ENCODE data around the gene LARGE1. TPM values are rescaled to one million over a fixed set of nuclear protein-coding genes. Genes with fewer than 3 reads are reported as not detected.

LARGE1 gene
- total RNA-seq, 1 experiment from 2014 or later: 1.3 TPM

DNA sequence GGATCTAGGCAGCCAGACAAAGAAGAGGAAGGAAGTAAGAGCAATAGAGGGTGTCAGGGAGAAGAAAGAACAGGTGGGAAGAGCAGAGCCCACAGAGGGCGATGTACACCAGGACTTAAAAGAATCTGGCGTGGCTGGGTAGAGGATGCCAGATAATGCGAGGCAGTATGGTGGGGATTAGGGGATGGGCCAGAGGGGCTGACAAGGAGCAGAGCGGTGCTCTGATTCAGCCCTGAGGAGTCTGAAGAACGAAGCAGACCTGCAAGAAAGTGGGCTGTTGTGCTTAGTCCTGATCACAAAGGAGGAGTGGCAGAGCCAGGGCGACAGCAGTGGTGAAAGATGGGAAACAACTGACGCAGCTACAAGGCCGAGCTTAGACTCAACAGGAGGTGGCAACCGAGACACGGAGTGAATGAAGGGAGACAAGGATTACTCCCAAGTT is 163.7 kb downstream of the LARGE1 start:
- intact Hi-C loops (cut with micrococcal nuclease): no loop called here
- POLR2A ChIA-PET (ENCODE audit: unreplicated experiment): no interaction called here
- DNase-seq: no peak
- CTCF ChIA-PET: no interaction called here
- no peak overlapping the region for H3K27ac ChIP-seq (ENCODE audit: low read length)
- H3K79me2 ChIP-seq (ENCODE audit: low read length): no peaks in the 10 kb centered on the region
- H3K4me2 ChIP-seq (ENCODE audit: low read length): no peak overlapping the region
- no peaks in the 10 kb centered on the region for H3K9me2 ChIP-seq (replicated peaks; ENCODE audit: low read length)
- no peaks in the 10 kb centered on the region for H3K4me1 ChIP-seq (ENCODE audit: insufficient read depth, low read length)
- H3K9me3 ChIP-seq (ENCODE audit: low read length): 0 out of 2 replicates have a peak, but pooled peaks cover 3% of the 10 kb centered on the region
- H3K27me3 ChIP-seq (ENCODE audit: low read length): no peaks in the 10 kb centered on the region
- no peaks in the 10 kb centered on the region for H4K20me1 ChIP-seq (ENCODE audit: low read length)
- ATAC-seq: no peak
- BruUV-seq (replicated peaks): no TSS peak
- TF ChIP-seq, protein P1, sequence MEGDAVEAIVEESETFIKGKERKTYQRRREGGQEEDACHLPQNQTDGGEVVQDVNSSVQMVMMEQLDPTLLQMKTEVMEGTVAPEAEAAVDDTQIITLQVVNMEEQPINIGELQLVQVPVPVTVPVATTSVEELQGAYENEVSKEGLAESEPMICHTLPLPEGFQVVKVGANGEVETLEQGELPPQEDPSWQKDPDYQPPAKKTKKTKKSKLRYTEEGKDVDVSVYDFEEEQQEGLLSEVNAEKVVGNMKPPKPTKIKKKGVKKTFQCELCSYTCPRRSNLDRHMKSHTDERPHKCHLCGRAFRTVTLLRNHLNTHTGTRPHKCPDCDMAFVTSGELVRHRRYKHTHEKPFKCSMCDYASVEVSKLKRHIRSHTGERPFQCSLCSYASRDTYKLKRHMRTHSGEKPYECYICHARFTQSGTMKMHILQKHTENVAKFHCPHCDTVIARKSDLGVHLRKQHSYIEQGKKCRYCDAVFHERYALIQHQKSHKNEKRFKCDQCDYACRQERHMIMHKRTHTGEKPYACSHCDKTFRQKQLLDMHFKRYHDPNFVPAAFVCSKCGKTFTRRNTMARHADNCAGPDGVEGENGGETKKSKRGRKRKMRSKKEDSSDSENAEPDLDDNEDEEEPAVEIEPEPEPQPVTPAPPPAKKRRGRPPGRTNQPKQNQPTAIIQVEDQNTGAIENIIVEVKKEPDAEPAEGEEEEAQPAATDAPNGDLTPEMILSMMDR (conservative IDR thresholded peaks at IDR 0.05; ENCODE audit: low read depth, low read length): no peak
- TF ChIP-seq EZH2phosphoT487 (IDR thresholded peaks at IDR 0.05; ENCODE audit: borderline replicate concordance, low read length): no peak
- no peak for TF ChIP-seq EZH2 (IDR thresholded peaks at IDR 0.05; ENCODE audit: low read length, unreplicated experiment)
- no peak overlapping the region for H3K9ac ChIP-seq (ENCODE audit: low read length)
- H3K4me3 ChIP-seq (ENCODE audit: low read length): no peak overlapping the region
- no peaks in the 10 kb centered on the region for H3F3A ChIP-seq (ENCODE audit: low read length, unreplicated experiment)
- H2AFZ ChIP-seq (ENCODE audit: low read length): no peak overlapping the region
- H3K36me3 ChIP-seq (ENCODE audit: low read depth, low read length): no peaks in the 10 kb centered on the region

DNA sequence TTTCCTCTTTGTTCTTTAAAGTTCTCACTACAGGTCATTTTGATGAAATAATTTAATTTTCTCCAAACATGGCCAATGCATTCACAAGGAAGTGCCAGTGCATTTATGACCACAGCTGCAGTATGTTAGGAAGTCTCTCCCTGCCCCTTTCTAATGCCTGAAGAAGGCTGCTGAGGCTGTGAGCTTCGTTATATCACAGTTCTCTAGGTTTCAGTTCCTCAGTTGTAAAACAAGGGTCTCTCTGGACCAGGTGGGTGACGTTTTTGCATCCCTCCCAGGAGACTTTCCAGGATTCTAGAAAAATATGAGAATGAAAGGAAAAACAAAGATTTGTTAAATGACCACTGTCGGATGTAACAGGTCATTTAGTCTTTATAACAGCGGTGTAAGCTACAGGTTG is 171.6 kb downstream of the LARGE1 start:
- no peak overlapping the region for H3K4me3 ChIP-seq (ENCODE audit: low read length)
- H3K27ac ChIP-seq (ENCODE audit: low read length): no peak overlapping the region
- H2AFZ ChIP-seq (ENCODE audit: low read length): no peak overlapping the region
- no peaks in the 10 kb centered on the region for H3K27me3 ChIP-seq (ENCODE audit: low read length)
- H4K20me1 ChIP-seq (ENCODE audit: low read length): no peaks in the 10 kb centered on the region
- ChIA-PET POLR2A (ENCODE audit: unreplicated experiment) (no interaction called here), CTCF (no interaction called here)
- 0 out of 2 replicates have a peak, but pooled peaks cover 3% of the 10 kb centered on the region for H3K9me3 ChIP-seq (ENCODE audit: low read length)
- no TSS peak for BruUV-seq (replicated peaks)
- ATAC-seq (no peak), DNase-seq (no peak)
- H3K36me3 ChIP-seq (ENCODE audit: low read depth, low read length): no peaks in the 10 kb centered on the region
- no peaks in the 10 kb centered on the region for H3K79me2 ChIP-seq (ENCODE audit: low read length)
- no peak overlapping the region for H3K9ac ChIP-seq (ENCODE audit: low read length)
- H3K9me2 ChIP-seq (replicated peaks; ENCODE audit: low read length): no peaks in the 10 kb centered on the region
- no peaks in the 10 kb centered on the region for H3F3A ChIP-seq (ENCODE audit: low read length, unreplicated experiment)
- TF ChIP-seq EZH2 (IDR thresholded peaks at IDR 0.05; ENCODE audit: low read length, unreplicated experiment) (no peak), EZH2phosphoT487 (IDR thresholded peaks at IDR 0.05; ENCODE audit: borderline replicate concordance, low read length) (no peak)
- TF ChIP-seq, protein P1 (conservative IDR thresholded peaks at IDR 0.05; ENCODE audit: low read depth, low read length): no peak
- no peaks in the 10 kb centered on the region for H3K4me1 ChIP-seq (ENCODE audit: insufficient read depth, low read length)
- no peak overlapping the region for H3K4me2 ChIP-seq (ENCODE audit: low read length)
- intact Hi-C loops (cut with micrococcal nuclease): no loop called here

- intact Hi-C loops (cut with micrococcal nuclease): no loop called here
- ChIA-PET POLR2A (ENCODE audit: unreplicated experiment) (no interaction called here), CTCF (no interaction called here)
- Histone ChIP-seq H3K4me2 (ENCODE audit: low read length) (no peak overlapping the region), H3K9me2 (replicated peaks; ENCODE audit: low read length) (no peaks in the 10 kb centered on the region), H3F3A (ENCODE audit: low read length, unreplicated experiment) (no peaks in the 10 kb centered on the region), H3K4me1 (ENCODE audit: insufficient read depth, low read length) (no peaks in the 10 kb centered on the region), H2AFZ (ENCODE audit: low read length) (no peak overlapping the region), H3K27me3 (ENCODE audit: low read length) (no peaks in the 10 kb centered on the region), H3K9ac (ENCODE audit: low read length) (no peak overlapping the region), H3K27ac (ENCODE audit: low read length) (no peak overlapping the region), H3K4me3 (ENCODE audit: low read length) (no peak overlapping the region), H3K36me3 (ENCODE audit: low read depth, low read length) (no peaks in the 10 kb centered on the region), H3K79me2 (ENCODE audit: low read length) (no peaks in the 10 kb centered on the region), H4K20me1 (ENCODE audit: low read length) (no peaks in the 10 kb centered on the region), H3K9me3 (ENCODE audit: low read length) (0 out of 2 replicates have a peak, but pooled peaks cover 3% of the 10 kb centered on the region)
- no peak for TF ChIP-seq EZH2 (IDR thresholded peaks at IDR 0.05; ENCODE audit: low read length, unreplicated experiment)
- TF ChIP-seq, protein P1 (conservative IDR thresholded peaks at IDR 0.05; ENCODE audit: low read depth, low read length): no peak
- no peak for TF ChIP-seq EZH2phosphoT487 (IDR thresholded peaks at IDR 0.05; ENCODE audit: borderline replicate concordance, low read length)
- DNase-seq (no peak), ATAC-seq (no peak)
- BruUV-seq (replicated peaks): no TSS peak
These were observed 172.6 kb downstream of the LARGE1 start for GRCh38 chr22:33747576-33748180.
